Measurements from ENCODE around the gene CASTOR1.

DNA sequence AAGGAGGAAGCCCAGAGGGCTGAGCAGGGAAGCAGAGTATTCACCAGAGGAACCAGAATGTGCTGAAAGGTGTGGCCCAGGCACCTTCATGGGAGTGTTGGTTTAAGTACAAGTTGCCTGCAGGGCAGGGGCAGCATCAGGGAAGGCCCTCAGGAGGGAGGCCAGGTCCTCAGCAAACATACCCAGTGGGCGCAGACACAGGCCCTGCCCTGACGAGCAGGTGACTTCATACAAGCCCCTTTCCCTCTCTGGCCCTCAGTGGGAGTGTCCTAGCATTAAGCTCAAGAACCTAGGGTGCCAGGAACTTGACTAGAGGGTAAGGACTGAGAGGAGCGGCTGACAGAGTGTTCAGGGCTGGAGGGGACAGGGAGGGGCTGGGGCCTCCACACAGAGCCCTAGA lies 7.5 kb upstream of the CASTOR1 start:
- no peak for TF ChIP-seq GATA3 (IDR thresholded peaks at IDR 0.05; ENCODE audit: low read depth, low read length)
- TF ChIP-seq GATA2 (IDR thresholded peaks at IDR 0.05; ENCODE audit: low read depth, low read length), result no peak
